ENCODE data around the gene SPAG8.

The SPAG8 gene

GRCh38 chr9:35783418-35783817 lies 28.6 kb downstream of the SPAG8 start:
- no peaks in the 10 kb centered on the region for H3K4me1 ChIP-seq (ENCODE audit: control insufficient read depth, insufficient read depth, low read length)
- no peaks in the 10 kb centered on the region for H3K27me3 ChIP-seq (ENCODE audit: control insufficient read depth, insufficient read depth, low read length)
- no peak overlapping the region for H3K4me3 ChIP-seq (ENCODE audit: low read depth, low read length)
- no peaks in the 10 kb centered on the region for H3K36me3 ChIP-seq (ENCODE audit: control insufficient read depth, insufficient read depth, low read length)
- H3K9ac ChIP-seq (ENCODE audit: low read depth, low read length), result no peak overlapping the region
- H3K9me3 ChIP-seq (ENCODE audit: control insufficient read depth, insufficient read depth, low read length), result no peaks in the 10 kb centered on the region

- H3K9ac ChIP-seq (ENCODE audit: low read depth, low read length), result no peak overlapping the region
- H3K4me3 ChIP-seq (ENCODE audit: low read depth, low read length), result no peak overlapping the region
- H3K27me3 ChIP-seq (ENCODE audit: control insufficient read depth, insufficient read depth, low read length), result no peaks in the 10 kb centered on the region
- no peaks in the 10 kb centered on the region for H3K9me3 ChIP-seq (ENCODE audit: control insufficient read depth, insufficient read depth, low read length)
- no peaks in the 10 kb centered on the region for H3K36me3 ChIP-seq (ENCODE audit: control insufficient read depth, insufficient read depth, low read length)
- peaks cover 1% of the 10 kb centered on the region for H3K4me1 ChIP-seq (ENCODE audit: control insufficient read depth, insufficient read depth, low read length)
Observed at GRCh38 chr9:35781066-35781465, 31.0 kb downstream of the SPAG8 start.

GRCh38 chr9:35778496-35778895 lies 33.6 kb downstream of the SPAG8 start:
- no peaks in the 10 kb centered on the region for H3K9me3 ChIP-seq (ENCODE audit: control insufficient read depth, insufficient read depth, low read length)
- H3K27me3 ChIP-seq (ENCODE audit: control insufficient read depth, insufficient read depth, low read length), result no peaks in the 10 kb centered on the region
- no peaks in the 10 kb centered on the region for H3K36me3 ChIP-seq (ENCODE audit: control insufficient read depth, insufficient read depth, low read length)
- H3K4me3 ChIP-seq (ENCODE audit: low read depth, low read length), result no peak overlapping the region
- H3K9ac ChIP-seq (ENCODE audit: low read depth, low read length), result no peak overlapping the region
- H3K4me1 ChIP-seq (ENCODE audit: control insufficient read depth, insufficient read depth, low read length), result peaks cover 11% of the 10 kb centered on the region

- peaks cover 11% of the 10 kb centered on the region for H3K4me1 ChIP-seq (ENCODE audit: control insufficient read depth, insufficient read depth, low read length)
- H3K27me3 ChIP-seq (ENCODE audit: control insufficient read depth, insufficient read depth, low read length), result no peaks in the 10 kb centered on the region
- no peaks in the 10 kb centered on the region for H3K9me3 ChIP-seq (ENCODE audit: control insufficient read depth, insufficient read depth, low read length)
- no peak overlapping the region for H3K9ac ChIP-seq (ENCODE audit: low read depth, low read length)
- no peaks in the 10 kb centered on the region for H3K36me3 ChIP-seq (ENCODE audit: control insufficient read depth, insufficient read depth, low read length)
- no peak overlapping the region for H3K4me3 ChIP-seq (ENCODE audit: low read depth, low read length)
Observed at GRCh38 chr9:35776018-35776417, 36.0 kb downstream of the SPAG8 start.

GRCh38 chr9:35774907-35775635 lies 37.0 kb downstream of the SPAG8 start:
- H3K4me1 ChIP-seq (ENCODE audit: control insufficient read depth, insufficient read depth, low read length), result peaks cover 11% of the 10 kb centered on the region
- no peaks in the 10 kb centered on the region for H3K36me3 ChIP-seq (ENCODE audit: control insufficient read depth, insufficient read depth, low read length)
- no peaks in the 10 kb centered on the region for H3K27me3 ChIP-seq (ENCODE audit: control insufficient read depth, insufficient read depth, low read length)
- H3K9ac ChIP-seq (ENCODE audit: low read depth, low read length), result no peak overlapping the region
- H3K4me3 ChIP-seq (ENCODE audit: low read depth, low read length), result no peak overlapping the region
- no peaks in the 10 kb centered on the region for H3K9me3 ChIP-seq (ENCODE audit: control insufficient read depth, insufficient read depth, low read length)

GRCh38 chr9:35771943-35772342 lies 40.1 kb downstream of the SPAG8 start:
- Histone ChIP-seq H3K9ac (ENCODE audit: low read depth, low read length) (no peak overlapping the region), H3K4me1 (ENCODE audit: control insufficient read depth, insufficient read depth, low read length) (peaks cover 11% of the 10 kb centered on the region), H3K4me3 (ENCODE audit: low read depth, low read length) (no peak overlapping the region), H3K9me3 (ENCODE audit: control insufficient read depth, insufficient read depth, low read length) (no peaks in the 10 kb centered on the region), H3K27me3 (ENCODE audit: control insufficient read depth, insufficient read depth, low read length) (no peaks in the 10 kb centered on the region), H3K36me3 (ENCODE audit: control insufficient read depth, insufficient read depth, low read length) (no peaks in the 10 kb centered on the region)

GRCh38 chr9:35771534-35771933 lies 40.5 kb downstream of the SPAG8 start:
- no peaks in the 10 kb centered on the region for H3K36me3 ChIP-seq (ENCODE audit: control insufficient read depth, insufficient read depth, low read length)
- H3K4me1 ChIP-seq (ENCODE audit: control insufficient read depth, insufficient read depth, low read length), result peaks cover 11% of the 10 kb centered on the region
- no peaks in the 10 kb centered on the region for H3K27me3 ChIP-seq (ENCODE audit: control insufficient read depth, insufficient read depth, low read length)
- no peak overlapping the region for H3K4me3 ChIP-seq (ENCODE audit: low read depth, low read length)
- no peaks in the 10 kb centered on the region for H3K9me3 ChIP-seq (ENCODE audit: control insufficient read depth, insufficient read depth, low read length)
- no peak overlapping the region for H3K9ac ChIP-seq (ENCODE audit: low read depth, low read length)

- Histone ChIP-seq H3K9ac (ENCODE audit: low read depth, low read length) (no peak overlapping the region), H3K4me1 (ENCODE audit: control insufficient read depth, insufficient read depth, low read length) (peaks cover 10% of the 10 kb centered on the region), H3K27me3 (ENCODE audit: control insufficient read depth, insufficient read depth, low read length) (no peaks in the 10 kb centered on the region), H3K9me3 (ENCODE audit: control insufficient read depth, insufficient read depth, low read length) (no peaks in the 10 kb centered on the region), H3K4me3 (ENCODE audit: low read depth, low read length) (no peak overlapping the region), H3K36me3 (ENCODE audit: control insufficient read depth, insufficient read depth, low read length) (no peaks in the 10 kb centered on the region)
Observed at GRCh38 chr9:35771075-35771433, 41.0 kb downstream of the SPAG8 start.

- H3K9ac ChIP-seq (ENCODE audit: low read depth, low read length), result no peak overlapping the region
- no peaks in the 10 kb centered on the region for H3K36me3 ChIP-seq (ENCODE audit: control insufficient read depth, insufficient read depth, low read length)
- no peaks in the 10 kb centered on the region for H3K27me3 ChIP-seq (ENCODE audit: control insufficient read depth, insufficient read depth, low read length)
- no peaks in the 10 kb centered on the region for H3K9me3 ChIP-seq (ENCODE audit: control insufficient read depth, insufficient read depth, low read length)
- H3K4me3 ChIP-seq (ENCODE audit: low read depth, low read length), result no peak overlapping the region
- no peaks in the 10 kb centered on the region for H3K4me1 ChIP-seq (ENCODE audit: control insufficient read depth, insufficient read depth, low read length)
Observed at GRCh38 chr9:35769763-35770162, 42.3 kb downstream of the SPAG8 start.

- no peaks in the 10 kb centered on the region for H3K27me3 ChIP-seq (ENCODE audit: control insufficient read depth, insufficient read depth, low read length)
- H3K9me3 ChIP-seq (ENCODE audit: control insufficient read depth, insufficient read depth, low read length), result no peaks in the 10 kb centered on the region
- no peaks in the 10 kb centered on the region for H3K4me1 ChIP-seq (ENCODE audit: control insufficient read depth, insufficient read depth, low read length)
- no peak overlapping the region for H3K4me3 ChIP-seq (ENCODE audit: low read depth, low read length)
- no peaks in the 10 kb centered on the region for H3K36me3 ChIP-seq (ENCODE audit: control insufficient read depth, insufficient read depth, low read length)
- no peak overlapping the region for H3K9ac ChIP-seq (ENCODE audit: low read depth, low read length)
Observed at GRCh38 chr9:35767458-35767857, 44.6 kb downstream of the SPAG8 start.

GRCh38 chr9:35766997-35767396 lies 45.1 kb downstream of the SPAG8 start:
- no peaks in the 10 kb centered on the region for H3K27me3 ChIP-seq (ENCODE audit: control insufficient read depth, insufficient read depth, low read length)
- no peaks in the 10 kb centered on the region for H3K4me1 ChIP-seq (ENCODE audit: control insufficient read depth, insufficient read depth, low read length)
- H3K36me3 ChIP-seq (ENCODE audit: control insufficient read depth, insufficient read depth, low read length), result no peaks in the 10 kb centered on the region
- no peaks in the 10 kb centered on the region for H3K9me3 ChIP-seq (ENCODE audit: control insufficient read depth, insufficient read depth, low read length)
- no peak overlapping the region for H3K4me3 ChIP-seq (ENCODE audit: low read depth, low read length)
- no peak overlapping the region for H3K9ac ChIP-seq (ENCODE audit: low read depth, low read length)

- no peaks in the 10 kb centered on the region for H3K27me3 ChIP-seq (ENCODE audit: control insufficient read depth, insufficient read depth, low read length)
- H3K9me3 ChIP-seq (ENCODE audit: control insufficient read depth, insufficient read depth, low read length), result no peaks in the 10 kb centered on the region
- no peak overlapping the region for H3K4me3 ChIP-seq (ENCODE audit: low read depth, low read length)
- no peaks in the 10 kb centered on the region for H3K36me3 ChIP-seq (ENCODE audit: control insufficient read depth, insufficient read depth, low read length)
- no peak overlapping the region for H3K9ac ChIP-seq (ENCODE audit: low read depth, low read length)
- peaks cover 5% of the 10 kb centered on the region for H3K4me1 ChIP-seq (ENCODE audit: control insufficient read depth, insufficient read depth, low read length)
Observed at GRCh38 chr9:35763803-35764202, 48.3 kb downstream of the SPAG8 start.
